Left lung (tissue), 10 donors: ENCODE measurements around the gene SIN3A. TPM values are rescaled to one million over a fixed set of nuclear protein-coding genes. Genes with fewer than 3 reads are reported as not detected.
"Not testable (repeated sequence)": the region's sequence is repeated elsewhere in the genome, so short reads cannot be mapped to it uniquely, and the experiment has no call there.

ENCODE experiments used
- ATAC-seq: fragments of 200-7000 bp; cut with Tn5 transposase; one replicate; pipeline ENCODE4 v1.9.1; 2020; ENCODE audit warnings: moderate library complexity
- DNase-seq, 4 donors: peaks; one replicate each; pipeline ENCODE4 v3.0.0-alpha.2; 2013 to 2020
- H3K27ac ChIP-seq, 2 donors: fragments of 200-600 bp; sonication (generic) in 1 of 2; one replicate each; pipeline versions ENCODE4 v1.5.0 to v1.8.0; 2020 to 2021
- H3K27me3 ChIP-seq, 2 donors: fragments of 200-600 bp; sonication (generic) in 1 of 2; one replicate each; pipeline versions ENCODE4 v1.5.0 to v1.8.0; 2020 to 2021
- H3K36me3 ChIP-seq, 2 donors: fragments of 200-600 bp; sonication (generic) in 1 of 2; one replicate each; pipeline versions ENCODE4 v1.5.0 to v1.8.0; 2020 to 2021
- H3K4me1 ChIP-seq, 2 donors: fragments of 200-600 bp; one replicate each; pipeline ENCODE4 v1.8.0; 2021
- H3K4me3 ChIP-seq, 2 donors: fragments of 200-600 bp; sonication (generic) in 1 of 2; one replicate each; pipeline versions ENCODE4 v1.5.0 to v1.8.0; 2020 to 2021; ENCODE audit warnings: mild to moderate bottlenecking in 1 of 2
- H3K9me3 ChIP-seq, 2 donors: fragments of 200-600 bp; sonication (generic) in 1 of 2; one replicate each; pipeline versions ENCODE4 v1.5.0 to v1.8.0; 2020 to 2021
- CTCF ChIP-seq, 2 donors: fragments of 200-600 bp; sonication (generic) in 1 of 2; IDR thresholded peaks; one replicate each; pipeline versions ENCODE4 v1.5.0 to v1.8.0; 2021; ENCODE audit warnings: antibody characterized with exemption in 2 of 2
- intact Hi-C, 2 donors: fragments of 100-400 bp; cut with DNase I; formaldehyde crosslinking; loops; one replicate each; pipeline versions ENCODE4 v1.11.2 to v1.14.2; 2022
- polyA plus RNA-seq, 6 donors: library from polyadenylated mRNA; unstranded; fragments of 120-200 nt; gene quantifications; one replicate each; pipeline ENCODE4 v1.2.1, GENCODE V29; 2013; ENCODE audit not compliant: insufficient read length in 6 of 6
- total RNA-seq, 2 donors: library from RNA; stranded (reverse); fragmentation: NEBNext Ultra II Directional; extraction: Animal tissue kit (Norgen Biotek cat#: 25700); gene quantifications; one replicate each; pipeline ENCODE4 v1.2.1, GENCODE V29; 2021
- donor health status: DM: no; HTN: yes; CAD: no.
- donor health status: DM: no; HTN: no; CAD: no.

The SIN3A gene
- total and polyA plus RNA-seq, 8 donors, result 49.4 to 67.5 (median 62.1) TPM

- no peak overlapping the region for H3K4me3 ChIP-seq
- TF ChIP-seq CTCF (IDR thresholded peaks at IDR 0.05), result no peak
- H3K27me3 ChIP-seq, result no peaks in the 10 kb centered on the region
- H3K4me1 ChIP-seq, result no peaks in the 10 kb centered on the region
- intact Hi-C loops, result no loop called here
- no peak overlapping the region for H3K27ac ChIP-seq
- H3K9me3 ChIP-seq, result no peaks in the 10 kb centered on the region
- no peak for ATAC-seq
- peaks cover 0 to 54% of the 10 kb centered on the region in 2 donors for H3K36me3 ChIP-seq
- no peak for DNase-seq
These were observed 28.2 kb upstream of the SIN3A start for GRCh38 chr15:75479670-75480069.

DNA sequence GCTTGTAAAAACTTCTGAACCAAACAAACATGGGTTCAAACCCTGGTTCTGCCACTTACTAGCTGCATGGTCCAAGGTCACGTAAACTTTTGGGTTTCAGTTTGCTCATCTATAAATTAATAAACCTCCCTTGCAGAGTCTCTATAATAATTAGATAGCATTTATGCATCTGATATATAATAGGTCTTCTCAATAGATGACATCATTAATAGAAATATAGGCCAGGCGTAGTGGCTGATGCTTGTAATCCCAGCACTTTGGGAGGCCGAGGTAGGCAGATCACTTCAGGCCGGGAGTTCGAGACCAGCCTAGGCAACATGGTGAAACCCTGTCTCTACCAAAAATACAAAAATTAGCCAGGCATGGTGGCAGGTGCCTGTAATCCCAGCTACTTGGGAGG lies 25.6 kb upstream of the SIN3A start:
- H3K27me3 ChIP-seq, intact Hi-C loops, ATAC-seq, DNase-seq, H3K9me3 ChIP-seq, H3K27ac ChIP-seq, H3K4me1 ChIP-seq, H3K4me3 ChIP-seq: not testable (repeated sequence)
- H3K36me3 ChIP-seq, result peaks cover 0 to 76% of the 10 kb centered on the region in 2 donors

GRCh38 chr15:75468913-75469598 lies 17.6 kb upstream of the SIN3A start:
- Histone ChIP-seq H3K27me3 (no peaks in the 10 kb centered on the region), H3K4me1 (peaks cover 0 to 8% of the 10 kb centered on the region in 2 donors), H3K36me3 (peaks cover 0 to 83% of the 10 kb centered on the region in 2 donors), H3K9me3 (no peaks in the 10 kb centered on the region), H3K4me3 (no peak overlapping the region), H3K27ac (peak overlapping the region in 1 of 2 donors; percentile 15)
- ATAC-seq, result no peak
- intact Hi-C loops, result no loop called here
- TF ChIP-seq CTCF (IDR thresholded peaks at IDR 0.05), result no peak
- peak in 1 of 4 donors; percentile 10 for DNase-seq

DNA sequence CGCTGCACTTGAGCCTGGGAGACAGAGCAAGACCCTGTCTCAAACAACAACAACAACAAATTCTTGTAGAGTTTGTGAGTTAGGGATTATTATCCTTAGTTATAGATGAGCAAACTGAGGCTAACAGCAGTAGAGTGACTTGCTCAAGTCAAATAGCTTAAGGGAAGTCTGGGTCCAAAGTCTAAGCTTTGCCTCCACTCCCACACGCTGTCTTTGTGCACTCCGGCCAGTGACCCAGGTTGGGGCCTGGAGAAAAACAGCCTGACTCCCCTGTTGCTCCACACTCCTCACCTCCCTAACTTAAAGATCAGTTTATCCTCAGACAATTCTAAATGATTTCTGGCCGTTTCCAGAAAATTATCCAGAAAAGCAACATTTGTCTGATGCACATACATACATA lies 9.2 kb upstream of the SIN3A start:
- Histone ChIP-seq H3K36me3 (peaks cover 0 to under 1% of the 10 kb centered on the region in 2 donors), H3K27ac (no peak overlapping the region), H3K9me3 (no peaks in the 10 kb centered on the region), H3K27me3 (no peaks in the 10 kb centered on the region), H3K4me3 (no peak overlapping the region), H3K4me1 (peaks cover 8 to 16% of the 10 kb centered on the region in 2 donors)
- DNase-seq (peak in 1 of 4 donors; percentile 24), ATAC-seq (no peak)
- intact Hi-C loops, result no loop called here
- no peak for TF ChIP-seq CTCF (IDR thresholded peaks at IDR 0.05)

DNA sequence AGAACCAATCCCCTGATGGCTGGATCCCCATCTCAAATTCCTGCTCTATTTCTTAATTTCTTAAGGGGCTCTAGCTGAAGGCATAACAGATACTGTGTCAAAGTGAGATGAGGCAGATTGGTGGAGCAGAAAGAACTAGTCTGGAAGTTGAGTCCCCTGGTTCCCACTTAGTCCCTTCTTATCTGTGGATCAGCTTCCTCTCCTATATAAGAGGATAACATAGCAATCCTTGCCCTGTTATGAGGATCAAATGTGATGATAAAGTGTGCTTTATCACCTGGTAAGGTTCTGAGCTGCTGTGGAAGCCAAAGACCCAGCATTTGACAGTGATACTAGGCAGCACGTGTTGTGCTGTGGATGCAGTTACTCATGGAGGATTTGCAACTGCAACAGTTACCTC lies 8.1 kb upstream of the SIN3A start:
- ATAC-seq, result no peak
- Histone ChIP-seq H3K4me3 (no peak overlapping the region), H3K9me3 (no peaks in the 10 kb centered on the region), H3K27me3 (no peaks in the 10 kb centered on the region), H3K36me3 (no peaks in the 10 kb centered on the region), H3K4me1 (peaks cover 8 to 16% of the 10 kb centered on the region in 2 donors), H3K27ac (no peak overlapping the region)
- no peak for DNase-seq
- TF ChIP-seq CTCF (IDR thresholded peaks at IDR 0.05), result no peak
- intact Hi-C loops, result no loop called here

- Histone ChIP-seq H3K27me3 (no peaks in the 10 kb centered on the region), H3K4me3 (peak overlapping the region in 1 of 2 donors; percentile 92), H3K36me3 (no peaks in the 10 kb centered on the region), H3K4me1 (peaks cover 16 to 33% of the 10 kb centered on the region in 2 donors), H3K27ac (peak overlapping the region; percentile 93 to 94), H3K9me3 (no peaks in the 10 kb centered on the region)
- DNase-seq (peak in 1 of 4 donors; percentile 8), ATAC-seq (no peak)
- intact Hi-C loops, result no loop called here
- TF ChIP-seq CTCF (IDR thresholded peaks at IDR 0.05), result no peak
These were observed 5.2 kb upstream of the SIN3A start for GRCh38 chr15:75456710-75457109.
